Ureter (tissue), 1 donor: ENCODE measurements around the gene CADM4. TPM values are rescaled to one million over a fixed set of nuclear protein-coding genes. Genes with fewer than 3 reads are reported as not detected.
"Not testable (repeated sequence)": the region's sequence is repeated elsewhere in the genome, so short reads cannot be mapped to it uniquely, and the experiment has no call there.

ENCODE experiments used
- DNase-seq: peaks from one replicate; pipeline ENCODE4 v3.0.0-alpha.2; 2020; ENCODE audit warnings: low spot score
- total RNA-seq: library from RNA; stranded (reverse); gene quantifications from one replicate; pipeline ENCODE4 v1.2.4, GENCODE V29; 2023
- donor health status: DM: yes; HTN: yes; CAD: no.

The CADM4 gene
- total RNA-seq, 1 donor from 2014 or later = 6.6 TPM

DNA sequence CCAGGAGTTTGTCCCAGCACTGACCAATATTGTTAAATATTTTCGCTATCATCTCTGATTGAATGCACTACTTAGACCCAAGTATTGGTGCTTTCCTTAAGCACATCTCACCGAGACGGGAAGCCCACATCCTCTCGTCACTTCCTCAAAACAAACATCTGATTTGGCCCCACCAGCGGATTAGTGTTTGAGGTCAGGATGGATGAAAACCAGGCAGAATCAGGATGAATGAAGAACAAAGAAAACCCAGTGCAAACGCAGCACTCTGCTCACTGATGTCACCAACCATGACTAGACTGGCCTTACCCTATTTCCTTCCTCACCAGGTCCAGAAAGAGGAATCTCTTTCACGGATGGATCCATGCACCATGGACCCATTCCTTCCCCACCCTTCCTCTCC, 24.4 kb upstream of the CADM4 start:
- DNase-seq = no peak

- no peak for DNase-seq
These were observed 22.8 kb upstream of the CADM4 start for GRCh38 chr19:43662487-43662886.

- DNase-seq = no peak
These were observed 21.3 kb upstream of the CADM4 start for GRCh38 chr19:43660971-43661360.

DNA sequence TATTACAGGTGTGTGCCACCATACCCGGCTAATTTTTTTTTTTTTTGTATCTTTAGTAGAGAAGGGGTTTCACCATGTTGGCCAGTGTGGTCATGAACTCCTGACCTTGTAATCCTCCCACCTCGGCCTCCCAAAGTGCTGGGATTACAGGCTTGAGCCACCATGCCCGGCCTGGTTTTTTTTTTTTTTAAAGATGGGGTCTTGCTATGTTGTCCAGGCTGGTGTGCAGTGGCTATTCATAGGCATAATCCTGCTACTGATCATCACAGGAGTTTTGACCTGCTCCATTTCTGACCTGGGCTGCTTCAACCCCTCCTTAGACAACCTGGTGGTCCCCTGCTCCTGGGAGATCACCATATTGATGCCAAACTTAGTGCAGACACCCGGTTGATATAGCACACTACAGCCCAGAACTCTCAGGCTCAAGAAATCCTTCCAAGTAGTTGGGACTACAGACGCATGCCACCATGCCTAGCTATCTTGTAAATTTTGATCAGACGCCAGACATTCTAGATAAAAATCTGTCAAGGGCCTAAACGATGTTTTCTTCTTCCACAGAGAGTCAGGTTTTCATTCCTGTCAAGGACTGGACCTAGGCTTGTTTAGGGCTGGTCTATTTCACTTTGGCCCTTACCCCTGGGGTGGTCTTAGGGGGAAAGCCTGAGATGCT, 20.8 kb upstream of the CADM4 start:
- no peak for DNase-seq

DNA sequence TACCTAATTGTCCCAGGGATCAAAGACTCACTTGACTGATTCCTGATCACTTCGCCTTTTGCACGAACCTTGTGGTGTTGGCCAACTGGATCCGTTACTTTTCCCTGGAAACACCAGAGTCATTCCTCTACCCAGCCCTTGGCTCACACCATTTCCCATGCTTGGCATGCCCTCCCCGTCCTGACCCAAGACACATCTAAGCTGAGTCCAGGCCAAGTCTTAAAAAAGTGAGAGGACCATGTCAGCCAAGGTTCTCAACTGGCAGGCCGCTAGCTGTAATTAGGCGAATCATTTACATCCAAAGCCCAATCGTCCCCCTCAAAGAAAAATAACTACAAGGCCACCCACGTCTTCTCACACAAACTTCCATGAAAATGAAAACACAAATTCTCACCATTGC, 18.8 kb upstream of the CADM4 start:
- no peak for DNase-seq

GRCh38 chr19:43658001-43658400, 18.4 kb upstream of the CADM4 start:
- DNase-seq = no peak

DNA sequence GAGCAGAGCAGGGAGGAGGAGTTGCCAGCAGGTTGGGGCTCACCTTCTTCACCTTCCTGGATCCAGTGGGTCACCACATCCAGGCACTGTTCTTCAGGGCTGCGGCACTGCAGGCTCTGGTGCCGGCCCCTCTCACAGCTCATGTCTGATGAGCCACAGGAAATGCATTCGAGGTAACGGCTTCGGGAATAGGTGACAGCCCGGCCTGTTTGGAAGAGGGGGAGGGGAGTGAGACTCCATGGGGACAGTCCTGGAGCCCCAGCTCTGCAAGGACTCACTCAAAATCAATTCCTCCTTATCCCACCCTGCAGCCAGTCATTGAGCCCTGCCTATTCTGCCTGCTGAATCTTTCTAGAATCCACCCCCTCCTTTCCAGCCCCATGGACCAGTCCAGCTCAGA, 16.8 kb upstream of the CADM4 start:
- no peak for DNase-seq

DNA sequence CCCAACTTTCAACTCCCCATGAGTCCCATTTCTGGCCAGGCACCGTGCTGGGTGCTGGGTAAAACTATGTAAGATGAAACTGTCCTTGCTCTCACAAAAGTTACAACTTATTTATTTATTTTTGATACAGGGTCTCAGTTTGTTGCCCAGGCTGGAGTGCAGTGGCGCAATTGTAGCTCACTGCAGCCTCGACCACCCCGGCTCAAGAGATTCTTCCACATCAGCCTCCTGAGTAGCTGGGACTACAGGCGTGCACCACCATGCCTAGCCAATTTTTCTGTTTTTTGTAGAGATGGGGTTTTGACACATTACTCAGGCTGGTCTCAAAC, 12.9 kb upstream of the CADM4 start:
- DNase-seq = no peak

DNA sequence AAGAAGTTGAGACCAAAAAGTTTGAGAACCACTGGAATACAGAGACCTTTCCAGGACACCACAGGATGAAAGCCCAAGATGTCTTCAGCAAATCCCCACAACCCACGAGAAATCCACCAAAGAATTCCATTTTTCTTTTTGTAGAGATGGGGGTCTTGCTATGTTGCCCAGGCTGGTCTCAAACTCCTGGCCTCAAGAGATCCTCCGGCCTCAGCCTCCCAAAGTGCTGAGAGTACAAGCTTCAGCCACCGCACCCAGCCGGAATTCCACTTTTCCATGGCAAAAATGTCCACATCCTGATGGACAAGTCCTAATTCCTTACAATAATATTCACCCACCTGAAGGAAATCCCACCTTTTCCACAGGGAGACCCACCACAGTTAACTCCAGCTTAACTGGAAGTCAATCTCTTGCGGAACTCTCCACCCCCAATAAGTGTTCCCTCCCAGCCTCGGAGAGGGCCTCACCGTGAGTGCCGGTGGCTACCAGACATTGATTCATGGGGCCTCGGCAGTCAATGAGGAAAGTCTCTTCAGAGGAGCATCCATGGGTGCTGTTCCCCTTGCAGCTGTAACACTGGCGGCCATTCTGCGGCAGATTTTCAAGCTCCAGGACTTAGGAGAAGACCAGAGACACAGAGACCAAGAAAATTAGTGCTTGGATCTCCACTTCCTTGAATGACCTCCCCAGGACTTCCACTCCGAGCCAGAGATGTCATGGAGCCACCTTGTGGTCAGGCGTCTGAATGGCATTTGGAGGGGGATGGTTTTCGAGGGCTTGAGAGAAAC, 12.3 kb upstream of the CADM4 start:
- DNase-seq = peak; percentile 64

DNA sequence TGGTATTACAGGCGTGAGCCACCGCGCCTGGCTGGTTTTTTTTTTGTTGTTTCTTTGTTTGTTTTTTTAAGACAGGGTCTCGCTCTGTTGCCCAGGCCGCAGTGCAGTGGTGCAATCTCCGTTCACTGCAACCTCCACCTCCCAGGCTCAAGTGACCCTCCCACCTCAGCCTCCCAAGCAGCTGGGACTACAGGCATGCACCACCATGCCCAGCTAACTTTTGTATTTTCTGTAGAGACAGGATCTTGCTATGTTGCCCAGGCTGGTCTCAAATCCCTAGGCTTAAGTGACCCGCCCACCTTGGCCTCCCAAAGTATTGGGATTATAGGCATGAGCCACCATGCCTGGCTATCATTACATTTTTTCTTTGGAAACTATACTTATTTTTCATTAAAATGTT, 10.6 kb upstream of the CADM4 start:
- DNase-seq = not testable (repeated sequence)

DNA sequence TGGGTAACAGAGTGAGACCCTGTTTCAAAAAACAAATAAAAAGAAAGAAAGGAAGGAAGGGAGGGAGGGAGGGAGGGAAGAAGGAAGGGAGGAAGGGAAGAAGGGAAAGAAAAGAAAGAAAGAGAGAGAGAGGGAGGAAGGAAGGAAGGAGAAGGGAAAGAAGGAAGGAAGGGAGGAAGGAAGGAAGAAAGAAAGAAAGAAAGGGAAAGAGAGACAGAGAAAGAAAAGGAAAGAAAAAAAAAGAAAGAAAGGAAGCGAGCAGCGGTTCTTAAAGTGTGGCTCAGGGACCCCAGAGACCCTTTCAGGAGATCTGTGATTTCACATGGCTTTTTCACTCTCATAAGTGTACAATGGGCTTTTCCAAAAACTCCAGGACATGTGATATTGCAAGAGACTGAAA, 9.9 kb upstream of the CADM4 start:
- no peak for DNase-seq

- no peak for DNase-seq
These were observed 9.0 kb upstream of the CADM4 start for GRCh38 chr19:43648633-43649032.

DNA sequence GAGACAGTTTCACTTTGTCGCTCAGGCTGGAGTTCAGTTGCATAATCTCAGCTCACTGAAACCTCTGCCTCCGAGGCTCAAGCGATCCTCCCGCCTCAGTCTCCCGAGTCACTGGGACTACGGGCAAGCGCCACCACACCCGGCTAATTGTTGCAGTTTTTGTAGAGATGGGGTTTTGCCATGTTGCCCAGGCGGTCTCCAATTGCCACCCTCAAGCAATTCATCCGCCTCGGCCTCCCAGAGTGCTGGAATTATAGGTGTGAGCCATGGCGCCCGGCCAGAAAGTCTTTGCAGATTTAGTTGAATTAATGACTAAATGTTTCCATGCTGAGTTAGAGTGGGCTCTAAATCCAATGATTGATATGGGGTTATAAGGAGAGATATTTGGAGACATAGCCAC, 4.5 kb upstream of the CADM4 start:
- no peak for DNase-seq

DNA sequence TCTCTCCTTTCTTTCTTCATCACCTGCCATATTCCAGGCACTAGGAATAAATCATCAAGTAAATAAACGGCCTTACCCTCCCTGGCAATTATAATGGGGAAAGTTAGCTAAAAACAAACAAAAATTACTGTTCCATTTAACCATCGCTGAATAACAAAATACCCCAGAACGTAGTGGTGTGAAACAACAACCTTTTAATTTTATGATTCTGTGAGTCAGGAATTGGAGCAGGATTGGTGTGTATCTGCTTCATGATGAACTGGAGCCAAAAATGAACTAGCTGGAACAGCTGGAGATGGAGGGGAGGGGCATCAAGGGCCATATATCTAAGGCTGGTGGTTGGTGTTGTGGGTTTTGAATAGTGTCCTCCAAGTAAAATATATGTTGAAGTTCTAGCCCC, 3.7 kb upstream of the CADM4 start:
- DNase-seq = no peak

DNA sequence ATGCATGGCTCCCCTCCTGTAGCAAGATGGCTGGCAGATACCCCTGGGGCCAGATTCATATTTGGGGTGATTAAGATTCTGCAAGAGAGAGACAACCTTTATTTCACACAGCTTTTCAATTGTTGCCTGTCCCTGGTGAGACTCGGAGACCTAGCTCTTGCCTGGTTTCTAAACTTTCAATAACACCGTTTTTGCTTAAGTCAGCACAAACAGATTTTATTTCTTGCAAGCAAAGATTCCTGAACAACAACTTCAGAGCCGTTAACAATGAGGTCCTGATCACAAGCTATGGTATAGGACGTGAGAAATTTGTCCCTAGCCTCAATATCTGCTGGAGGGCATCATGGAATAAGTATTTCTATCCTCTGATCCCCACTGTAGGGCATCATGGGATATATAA, 2.9 kb upstream of the CADM4 start:
- no peak for DNase-seq

GRCh38 chr19:43641333-43641732, 1.7 kb upstream of the CADM4 start:
- DNase-seq = no peak

- no peak for DNase-seq
These were observed 741 bp upstream of the CADM4 start for GRCh38 chr19:43640424-43640757.

- DNase-seq = no peak
These were observed 593 bp downstream of the CADM4 start for GRCh38 chr19:43638995-43639518.

DNA sequence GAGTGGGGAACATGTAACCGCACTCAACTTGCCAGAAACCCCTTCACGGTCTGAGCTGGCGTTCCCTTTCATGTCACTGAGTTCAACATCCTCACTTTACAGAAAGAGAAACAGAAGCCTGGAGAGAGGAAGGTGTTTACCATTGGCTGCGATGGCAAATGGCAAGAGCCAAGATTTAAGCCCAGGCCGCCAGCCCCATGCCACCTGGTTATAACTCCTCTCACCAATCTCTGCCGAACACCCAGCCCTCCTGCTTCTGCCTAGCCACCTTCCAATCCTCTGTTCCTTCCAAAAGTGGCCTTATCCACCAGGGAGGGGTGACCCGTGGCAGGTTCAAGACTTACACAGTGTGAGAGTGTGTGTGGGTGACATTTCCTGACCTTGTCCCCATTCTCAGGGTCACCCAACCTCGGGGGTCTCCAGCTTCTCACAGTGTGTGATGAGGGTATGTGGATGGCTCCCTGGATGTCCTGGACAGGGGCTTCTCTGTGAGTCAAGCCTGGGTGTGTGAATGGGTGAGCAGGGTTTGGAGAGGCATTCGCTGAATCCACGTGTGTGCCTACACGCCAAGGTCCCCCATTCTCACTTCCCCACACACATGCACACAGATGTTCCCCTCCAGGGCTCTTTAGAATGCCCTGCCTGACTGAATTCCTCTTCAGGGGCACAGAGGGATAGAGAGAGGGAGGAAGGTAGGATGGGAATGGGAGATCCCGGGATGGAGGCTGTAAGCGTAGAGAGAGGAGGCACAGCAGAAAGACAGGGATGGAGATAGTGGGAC, 1.2 kb downstream of the CADM4 start:
- DNase-seq = no peak

GRCh38 chr19:43636121-43636683, 3.4 kb downstream of the CADM4 start:
- no peak for DNase-seq

DNA sequence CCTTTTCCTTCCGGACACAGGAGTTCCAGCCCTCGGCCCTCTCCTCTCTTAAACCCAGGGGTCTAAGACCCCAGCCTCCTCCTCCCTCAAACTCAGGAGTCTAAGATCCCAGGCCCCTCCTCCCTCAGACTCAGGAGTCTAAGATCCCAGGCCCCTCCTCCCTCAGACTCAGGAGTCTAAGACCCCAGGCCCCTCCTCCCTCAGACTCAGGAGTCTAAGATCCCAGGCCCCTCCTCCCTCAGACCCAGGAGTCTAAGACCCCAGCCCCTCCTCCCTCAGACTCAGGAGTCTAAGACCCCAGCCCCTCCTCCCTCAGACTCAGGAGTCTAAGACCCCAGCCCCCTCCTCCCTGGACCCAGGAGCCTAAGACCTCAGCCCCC, 4.1 kb downstream of the CADM4 start:
- not testable (repeated sequence) for DNase-seq

- no peak for DNase-seq
These were observed 4.6 kb downstream of the CADM4 start for GRCh38 chr19:43634872-43635560.
